Glomerular visceral epithelial cell (primary cell): ENCODE measurements around the gene ZSCAN20.

Experiments used
- DNase-seq: peaks from one replicate; pipeline ENCODE4 v3.0.0-alpha.2; 2016; ENCODE audit errors: extremely low spot score

Gene ZSCAN20

DNA sequence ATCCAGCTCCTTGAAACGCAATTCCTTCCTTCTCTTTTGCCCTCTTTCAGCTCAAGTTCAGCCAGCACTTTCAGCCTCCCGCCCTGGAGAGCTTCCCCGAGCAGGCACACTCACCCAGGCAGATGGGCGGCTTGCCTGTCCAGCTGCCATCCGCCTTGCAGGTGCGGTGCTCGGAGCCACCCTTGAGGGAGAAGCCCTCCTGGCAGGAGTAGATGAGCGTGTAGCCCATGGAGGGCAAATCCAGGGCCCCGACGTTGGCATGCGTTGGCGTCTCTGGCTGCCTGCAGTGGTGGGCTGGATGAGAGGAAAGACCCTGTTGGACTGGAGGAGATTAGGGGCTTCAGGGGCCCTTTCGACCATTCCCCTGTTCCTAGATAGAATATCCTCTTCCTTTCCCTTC, 60.5 kb downstream of the ZSCAN20 start:
- no peak for DNase-seq

DNA sequence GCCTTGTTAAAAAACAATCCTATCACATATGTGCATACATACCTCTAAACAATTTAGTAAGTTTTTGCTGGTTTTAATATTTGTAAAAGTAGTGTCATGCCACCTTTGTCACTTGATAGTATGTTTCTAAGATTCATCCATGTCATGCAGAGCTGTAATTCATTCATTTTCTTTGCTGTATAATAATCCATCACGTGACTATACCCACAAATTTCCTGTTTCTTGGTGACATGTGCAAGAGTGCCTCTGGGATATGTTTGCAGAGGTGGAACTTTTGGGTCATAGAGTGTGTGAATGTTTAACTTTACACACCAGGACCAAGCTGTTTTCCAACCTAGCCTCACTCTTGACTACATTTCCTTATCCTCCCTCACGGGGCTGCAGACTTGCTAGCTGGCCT, 62.9 kb downstream of the ZSCAN20 start:
- DNase-seq, result no peak

DNA sequence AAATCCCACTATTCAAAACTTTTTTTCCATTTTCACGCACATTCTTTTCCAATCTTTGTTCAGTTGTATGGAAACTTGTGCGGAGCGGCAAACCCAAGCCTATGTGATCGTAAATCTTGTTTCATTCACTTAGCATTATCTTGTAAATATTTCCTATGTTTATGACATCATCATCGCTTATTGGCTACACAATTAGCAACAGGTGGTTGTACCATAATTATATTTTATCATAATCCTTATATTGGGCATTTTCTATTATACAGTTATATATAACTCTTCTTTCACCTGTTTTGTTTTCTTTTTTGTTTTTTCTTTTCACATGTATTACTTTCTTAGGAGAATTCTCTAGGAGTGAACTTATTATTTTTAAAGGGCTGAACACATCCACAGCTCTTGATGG, 65.4 kb downstream of the ZSCAN20 start:
- DNase-seq, result no peak

DNA sequence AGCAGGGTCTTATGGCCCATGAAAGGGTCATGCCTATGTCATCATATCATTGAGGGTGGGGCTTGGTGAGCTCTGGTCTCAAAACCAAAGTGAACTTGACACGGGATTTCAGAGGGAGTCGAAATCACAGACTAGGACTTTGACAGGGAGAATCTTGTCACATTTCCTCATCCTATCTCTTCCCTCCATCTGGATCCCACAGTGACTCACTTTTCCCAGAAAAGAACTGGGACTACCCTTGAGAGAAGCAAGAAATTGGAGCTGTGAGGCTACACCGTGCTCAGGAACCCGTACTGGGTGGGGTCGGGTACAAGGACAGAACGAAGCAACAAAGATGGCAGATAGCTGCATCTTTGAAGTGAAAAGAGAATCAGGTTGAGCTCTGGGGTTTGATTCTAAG, 69.5 kb downstream of the ZSCAN20 start:
- no peak for DNase-seq
